Activated T-cell treated with anti-CD3 and anti-CD28 coated beads for 4 hours (primary cell): Measurements from ENCODE around the gene FAM83C.

Source experiments
- DNase-seq: peaks from one replicate; pipeline ENCODE4 v3.0.0-alpha.2; 2020

The FAM83C gene

GRCh38 chr20:35291654-35292503 lies at the start of gene FAM83C:
Gene FAM83C (minus strand): TSS chr20:35292425. CDS start chr20:35292304, 121 bp downstream.
- no peak for DNase-seq

GRCh38 chr20:35341366-35342028 lies 49.3 kb upstream of the FAM83C start:
- no peak for DNase-seq

- DNase-seq = no peak
These were observed 48.2 kb upstream of the FAM83C start for GRCh38 chr20:35340436-35340835.

GRCh38 chr20:35339636-35340035 lies 47.4 kb upstream of the FAM83C start:
- no peak for DNase-seq

- no peak for DNase-seq
These were observed 46.8 kb upstream of the FAM83C start for GRCh38 chr20:35339007-35339406.

- DNase-seq = no peak
These were observed 42.3 kb upstream of the FAM83C start for GRCh38 chr20:35334311-35335101.

GRCh38 chr20:35333606-35334005 lies 41.4 kb upstream of the FAM83C start:
- DNase-seq = no peak

- no peak for DNase-seq
These were observed 40.4 kb upstream of the FAM83C start for GRCh38 chr20:35332540-35333200.

- DNase-seq = no peak
These were observed 37.4 kb upstream of the FAM83C start for GRCh38 chr20:35329435-35330139.

- DNase-seq = no peak
These were observed 36.5 kb upstream of the FAM83C start for GRCh38 chr20:35328689-35329088.

GRCh38 chr20:35328095-35328685 lies 36.0 kb upstream of the FAM83C start:
- DNase-seq = no peak

GRCh38 chr20:35327074-35327976 lies 35.1 kb upstream of the FAM83C start:
- DNase-seq = no peak

GRCh38 chr20:35326740-35327073 lies 34.5 kb upstream of the FAM83C start:
- no peak for DNase-seq

- no peak for DNase-seq
These were observed 34.0 kb upstream of the FAM83C start for GRCh38 chr20:35326021-35326739.

- DNase-seq = no peak
These were observed 33.2 kb upstream of the FAM83C start for GRCh38 chr20:35325401-35325800.

GRCh38 chr20:35320396-35321126 lies 28.3 kb upstream of the FAM83C start:
- no peak for DNase-seq

GRCh38 chr20:35319871-35320197 lies 27.6 kb upstream of the FAM83C start:
- DNase-seq = no peak

- no peak for DNase-seq
These were observed 27.1 kb upstream of the FAM83C start for GRCh38 chr20:35319192-35319870.
